HFF-Myc (cell line): ENCODE results near the gene ADPRHL1.

Experiments
- DNase-seq: peaks from one replicate; pipeline ENCODE4 v3.0.0-alpha.2; 2011; ENCODE audit warnings: low read depth; ENCODE audit errors: extremely low read depth
- H3K4me3 ChIP-seq: replicated peaks from 2 replicates; pipeline ENCODE4 v1.5.1; 2011; ENCODE audit warnings: low read depth, mild to moderate bottlenecking, control low read depth, low read length
- CTCF ChIP-seq: IDR thresholded peaks from 2 replicates; pipeline ENCODE4 v1.5.1; 2012; ENCODE audit warnings: mild to moderate bottlenecking, low read depth, low read length, control low read depth; ENCODE audit errors: missing control alignments

Gene ADPRHL1

GRCh38 chr13:113404723-113405471 is 48.4 kb downstream of the ADPRHL1 start:
- no peak for DNase-seq
- no peak overlapping the region for H3K4me3 ChIP-seq
- TF ChIP-seq CTCF, result no peak

- TF ChIP-seq CTCF, result no peak
- H3K4me3 ChIP-seq, result no peak overlapping the region
- DNase-seq, result no peak
Observed at GRCh38 chr13:113404366-113404722, 48.9 kb downstream of the ADPRHL1 start.

GRCh38 chr13:113403255-113404104 is 49.8 kb downstream of the ADPRHL1 start:
- DNase-seq, result no peak

GRCh38 chr13:113402471-113403254 is 50.6 kb downstream of the ADPRHL1 start:
- DNase-seq, result no peak
- H3K4me3 ChIP-seq, result no peak overlapping the region
- no peak for TF ChIP-seq CTCF

More at GRCh38 chr13:113403255-113404104, 49.8 kb downstream of the ADPRHL1 start:
- H3K4me3 ChIP-seq, result no peak overlapping the region
- no peak for TF ChIP-seq CTCF

DNA sequence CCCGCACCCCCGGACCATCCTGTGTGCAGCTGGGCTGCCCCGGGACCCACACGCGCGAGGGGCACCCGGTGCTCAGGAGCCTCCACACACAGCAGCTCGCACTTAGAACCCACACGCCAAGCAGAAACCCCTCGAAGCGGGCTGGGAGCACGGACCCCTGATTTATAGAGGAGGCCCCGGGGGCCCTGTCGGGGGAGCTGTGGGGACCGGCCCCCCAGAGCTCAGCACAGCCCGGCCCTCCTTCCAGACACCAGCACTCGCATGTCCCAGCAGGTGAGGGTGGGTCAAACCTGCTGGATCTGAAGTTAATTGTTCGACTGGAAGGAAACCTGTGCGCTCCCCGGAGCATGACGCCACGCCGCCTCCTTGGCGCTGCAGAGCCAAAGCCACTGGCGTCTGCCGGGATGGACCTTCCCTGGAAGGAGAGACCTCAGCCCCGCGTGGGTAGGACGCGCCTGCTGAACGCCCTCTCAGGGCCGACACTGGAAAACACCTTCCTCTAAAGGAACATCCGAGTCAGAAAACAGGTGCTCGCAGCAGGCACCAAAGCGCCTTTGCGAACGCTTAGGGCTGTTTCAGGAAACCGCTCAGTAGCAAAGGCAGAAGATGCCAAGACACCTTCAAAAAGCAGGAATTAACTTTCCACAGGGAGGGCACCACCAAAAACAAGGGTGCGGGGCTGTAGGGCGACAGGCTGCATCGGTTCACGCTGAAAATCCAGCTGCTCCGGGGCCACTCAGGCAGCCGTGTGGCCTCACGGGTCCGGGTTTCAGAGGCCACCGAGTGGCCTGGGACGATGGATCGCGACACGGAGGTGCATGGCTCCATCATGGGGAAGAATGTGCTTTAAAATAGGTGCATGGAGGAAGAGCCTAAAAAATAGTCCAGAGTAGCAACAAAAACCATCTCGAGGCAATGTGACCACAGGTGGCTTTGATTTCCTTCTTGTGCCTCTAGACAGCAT is 51.6 kb downstream of the ADPRHL1 start:
- DNase-seq, result no peak
- no peak for TF ChIP-seq CTCF
- H3K4me3 ChIP-seq, result no peak overlapping the region
